ENCODE data around the gene SMOC2.

- TF ChIP-seq HIC1 (tag by site-specific recombination; IDR thresholded peaks at IDR 0.05) = no peak
- TF ChIP-seq ELK4 (IDR thresholded peaks at IDR 0.05; ENCODE audit: borderline replicate concordance, low read depth, low read length) = no peak
- no peak for TF ChIP-seq ZNF274 (IDR thresholded peaks at IDR 0.05; ENCODE audit: low read length)
- no peak for TF ChIP-seq ZNF274 (tag by site-specific recombination; IDR thresholded peaks at IDR 0.05; ENCODE audit: borderline replicate concordance)
- TF ChIP-seq REST (tag by site-specific recombination; IDR thresholded peaks at IDR 0.05) = no peak
- no peak for TF ChIP-seq CTCF (tag by site-specific recombination; IDR thresholded peaks at IDR 0.05)
- no peak for TF ChIP-seq ZNF677 (tag by site-specific recombination; IDR thresholded peaks at IDR 0.05)
- TF ChIP-seq ZBTB11 (tag by site-specific recombination; conservative IDR thresholded peaks at IDR 0.05; ENCODE audit: low read depth) = no peak
- no peak for TF ChIP-seq ZNF585B (tag by site-specific recombination; IDR thresholded peaks at IDR 0.05)
- TF ChIP-seq ZNF404 (tag by site-specific recombination; IDR thresholded peaks at IDR 0.05) = no peak
- no peak for TF ChIP-seq ZBTB44 (tag by site-specific recombination; IDR thresholded peaks at IDR 0.05)
- no peak for TF ChIP-seq PATZ1 (tag by site-specific recombination; IDR thresholded peaks at IDR 0.05)
- TF ChIP-seq FEZF1 (tag by site-specific recombination; IDR thresholded peaks at IDR 0.05) = no peak
- no peak for TF ChIP-seq HOXA7 (CRISPR knock-in tag; IDR thresholded peaks at IDR 0.05; ENCODE audit: borderline replicate concordance)
- no peak for TF ChIP-seq ZFP3 (tag by site-specific recombination; IDR thresholded peaks at IDR 0.05; ENCODE audit: low read depth)
Measured at GRCh38 chr6:168408504-168409136, 32.4 kb upstream of the SMOC2 start.

Measured in HEK293 (cell line).